Measurements from ENCODE around the gene NUP43. TPM values are rescaled to one million over a fixed set of nuclear protein-coding genes. Genes with fewer than 3 reads are reported as not detected.
"Not testable (repeated sequence)": the region's sequence is repeated elsewhere in the genome, so short reads cannot be mapped to it uniquely, and the experiment has no call there.

NUP43 gene
- total RNA-seq, 1 experiment from 2014 or later: 64.2 TPM

GRCh38 chr6:149686230-149686629 lies 60.1 kb downstream of the NUP43 start:
- no peak for DNase-seq
- Histone ChIP-seq H3K36me3 (ENCODE audit: control insufficient read depth, insufficient read depth, low read length) (peaks cover 3% of the 10 kb centered on the region; the same call in 1 of the 2 replicates), H3K27me3 (replicated peaks; ENCODE audit: control insufficient read depth, insufficient read depth, low read length) (no peaks in the 10 kb centered on the region), H3K4me1 (no peaks in the 10 kb centered on the region), H3K4me3 (ENCODE audit: low read depth, low read length) (no peak overlapping the region), H3K9me3 (no peaks in the 10 kb centered on the region)
- Mint-ChIP-seq H3K4me3 (ENCODE audit: unreplicated experiment) (no peak overlapping the region), H3K36me3 (ENCODE audit: insufficient read depth, unreplicated experiment) (peaks cover 29% of the 10 kb centered on the region), H3K4me1 (ENCODE audit: low read depth, unreplicated experiment) (no peaks in the 10 kb centered on the region), H3K27ac (ENCODE audit: unreplicated experiment) (no peak overlapping the region), H3K27me3 (ENCODE audit: insufficient read depth, unreplicated experiment) (no peaks in the 10 kb centered on the region), H3K9me3 (ENCODE audit: unreplicated experiment) (no peaks in the 10 kb centered on the region)
- POLR2A ChIA-PET: no interaction called here
- TF ChIP-seq CTCF (IDR thresholded peaks at IDR 0.05; ENCODE audit: insufficient read depth in 1 of 2, low read depth in 1 of 2, low read length in 1 of 2, severe bottlenecking in 1 of 2, unreplicated experiment in 1 of 2): no peak
- CTCF ChIA-PET: no interaction called here
- BruUV-seq (replicated peaks): no TSS peak
- intact Hi-C loops (cut with micrococcal nuclease; ENCODE audit: unreplicated experiment): no loop called here

GRCh38 chr6:149683256-149683859 lies 63.0 kb downstream of the NUP43 start:
- CTCF ChIA-PET: no interaction called here
- Histone ChIP-seq H3K4me1 (no peaks in the 10 kb centered on the region), H3K27me3 (replicated peaks; ENCODE audit: control insufficient read depth, insufficient read depth, low read length) (no peaks in the 10 kb centered on the region), H3K4me3 (ENCODE audit: low read depth, low read length) (no peak overlapping the region), H3K9me3 (no peaks in the 10 kb centered on the region), H3K36me3 (ENCODE audit: control insufficient read depth, insufficient read depth, low read length) (peaks cover 2% of the 10 kb centered on the region; the same call in 1 of the 2 replicates)
- Mint-ChIP-seq H3K4me1 (ENCODE audit: low read depth, unreplicated experiment) (no peaks in the 10 kb centered on the region), H3K9me3 (ENCODE audit: unreplicated experiment) (no peaks in the 10 kb centered on the region), H3K4me3 (ENCODE audit: unreplicated experiment) (no peak overlapping the region), H3K27ac (ENCODE audit: unreplicated experiment) (no peak overlapping the region), H3K36me3 (ENCODE audit: insufficient read depth, unreplicated experiment) (peaks cover 38% of the 10 kb centered on the region), H3K27me3 (ENCODE audit: insufficient read depth, unreplicated experiment) (no peaks in the 10 kb centered on the region)
- TF ChIP-seq CTCF (IDR thresholded peaks at IDR 0.05; ENCODE audit: insufficient read depth in 1 of 2, low read depth in 1 of 2, low read length in 1 of 2, severe bottlenecking in 1 of 2, unreplicated experiment in 1 of 2): no peak
- POLR2A ChIA-PET: no interaction called here
- DNase-seq: no peak
- BruUV-seq (replicated peaks): TSS peak; percentile 22
- intact Hi-C loops (cut with micrococcal nuclease; ENCODE audit: unreplicated experiment): no loop called here

GRCh38 chr6:149681845-149682244 lies 64.5 kb downstream of the NUP43 start:
- H3K4me3 ChIP-seq (ENCODE audit: low read depth, low read length); H3K9me3 ChIP-seq; CTCF ChIA-PET; H3K27me3 ChIP-seq (replicated peaks; ENCODE audit: control insufficient read depth, insufficient read depth, low read length); H3K4me1 ChIP-seq; H3K36me3 ChIP-seq (ENCODE audit: control insufficient read depth, insufficient read depth, low read length); H3K4me3 Mint-ChIP-seq (ENCODE audit: unreplicated experiment); POLR2A ChIA-PET; intact Hi-C loops (cut with micrococcal nuclease; ENCODE audit: unreplicated experiment); H3K4me1 Mint-ChIP-seq (ENCODE audit: low read depth, unreplicated experiment); DNase-seq; H3K27ac Mint-ChIP-seq (ENCODE audit: unreplicated experiment); BruUV-seq (replicated peaks); H3K27me3 Mint-ChIP-seq (ENCODE audit: insufficient read depth, unreplicated experiment); H3K9me3 Mint-ChIP-seq (ENCODE audit: unreplicated experiment): not testable (repeated sequence)
- peaks cover 44% of the 10 kb centered on the region for H3K36me3 Mint-ChIP-seq (ENCODE audit: insufficient read depth, unreplicated experiment)

- CTCF ChIA-PET: no interaction called here
- H3K9me3 ChIP-seq: no peaks in the 10 kb centered on the region
- no peak for TF ChIP-seq CTCF (IDR thresholded peaks at IDR 0.05; ENCODE audit: insufficient read depth in 1 of 2, low read depth in 1 of 2, low read length in 1 of 2, severe bottlenecking in 1 of 2, unreplicated experiment in 1 of 2)
- no peak for DNase-seq
- intact Hi-C loops (cut with micrococcal nuclease; ENCODE audit: unreplicated experiment): no loop called here
- peaks cover 44% of the 10 kb centered on the region for H3K36me3 Mint-ChIP-seq (ENCODE audit: insufficient read depth, unreplicated experiment)
- BruUV-seq (replicated peaks): no TSS peak
- no peaks in the 10 kb centered on the region for H3K4me1 Mint-ChIP-seq (ENCODE audit: low read depth, unreplicated experiment)
- H3K4me3 ChIP-seq (ENCODE audit: low read depth, low read length): no peak overlapping the region
- peaks cover 2% of the 10 kb centered on the region; the same call in 1 of the 2 replicates for H3K36me3 ChIP-seq (ENCODE audit: control insufficient read depth, insufficient read depth, low read length)
- no peaks in the 10 kb centered on the region for H3K27me3 Mint-ChIP-seq (ENCODE audit: insufficient read depth, unreplicated experiment)
- no peak overlapping the region for H3K27ac Mint-ChIP-seq (ENCODE audit: unreplicated experiment)
- H3K27me3 ChIP-seq (replicated peaks; ENCODE audit: control insufficient read depth, insufficient read depth, low read length): no peaks in the 10 kb centered on the region
- H3K9me3 Mint-ChIP-seq (ENCODE audit: unreplicated experiment): no peaks in the 10 kb centered on the region
- H3K4me3 Mint-ChIP-seq (ENCODE audit: unreplicated experiment): no peak overlapping the region
- POLR2A ChIA-PET: no interaction called here
- no peaks in the 10 kb centered on the region for H3K4me1 ChIP-seq
Measured at GRCh38 chr6:149681209-149681608, 65.1 kb downstream of the NUP43 start.

Measured in Caco-2 (cell line).